ENCODE measurements around the gene ANKRD11. TPM values are rescaled to one million over a fixed set of nuclear protein-coding genes. Genes with fewer than 3 reads are reported as not detected.
"Not testable (repeated sequence)": the region's sequence is repeated elsewhere in the genome, so short reads cannot be mapped to it uniquely, and the experiment has no call there.

The ANKRD11 gene
- total RNA-seq, 2 donors from 2014 or later, result 118 to 159 TPM

- Histone ChIP-seq H3K27me3 (ENCODE audit: control insufficient read depth, insufficient read depth, low read length, poor library complexity, severe bottlenecking) (no peaks in the 10 kb centered on the region), H3K9me3 (ENCODE audit: control insufficient read depth, low read length) (peaks cover 9% of the 10 kb centered on the region), H3K36me3 (ENCODE audit: control insufficient read depth, insufficient read depth, low read length) (peaks cover 24% of the 10 kb centered on the region), H3K9ac (ENCODE audit: extremely low read depth, low read length, poor library complexity, severe bottlenecking) (no peak overlapping the region), H3K27ac (ENCODE audit: low read depth, low read length) (no peak overlapping the region), H3K4me1 (ENCODE audit: control insufficient read depth, insufficient read depth, low read length) (no peaks in the 10 kb centered on the region), H3K4me3 (ENCODE audit: low read length) (no peak overlapping the region)
- Mint-ChIP-seq H3K4me1 (peaks cover 14% of the 10 kb centered on the region), H3K9me3 (peaks cover 15% of the 10 kb centered on the region), H3K4me3 (no peak overlapping the region), H3K36me3 (ENCODE audit: low read depth) (peaks cover 35% of the 10 kb centered on the region), H3K27me3 (ENCODE audit: insufficient read depth) (no peaks in the 10 kb centered on the region), H3K27ac (no peak overlapping the region)
- no peak for DNase-seq
- no peak for TF ChIP-seq CTCF (conservative IDR thresholded peaks at IDR 0.05)
- WGBS, 2 experiments (ENCODE audit: insufficient coverage in 1 of 2, insufficient read length in 1 of 2), result 89 to 95% methylated on average over 7 to 11 of the region's 12 CpGs
These were observed 33.9 kb downstream of the ANKRD11 start for GRCh38 chr16:89456419-89456959.

GRCh38 chr16:89455692-89456091 lies 34.7 kb downstream of the ANKRD11 start:
- no peak overlapping the region for H3K27ac ChIP-seq (ENCODE audit: low read depth, low read length)
- no peak overlapping the region for H3K9ac ChIP-seq (ENCODE audit: extremely low read depth, low read length, poor library complexity, severe bottlenecking)
- WGBS, 2 experiments (ENCODE audit: insufficient coverage in 1 of 2, insufficient read length in 1 of 2), result 94 to 100% methylated on average over 1 to 2 of the region's 2 CpGs
- peaks cover 4% of the 10 kb centered on the region for H3K9me3 ChIP-seq (ENCODE audit: control insufficient read depth, low read length)
- H3K27me3 Mint-ChIP-seq (ENCODE audit: insufficient read depth), result no peaks in the 10 kb centered on the region
- H3K4me1 ChIP-seq (ENCODE audit: control insufficient read depth, insufficient read depth, low read length), result peaks cover 3% of the 10 kb centered on the region
- H3K36me3 Mint-ChIP-seq (ENCODE audit: low read depth), result peaks cover 27% of the 10 kb centered on the region
- H3K27me3 ChIP-seq (ENCODE audit: control insufficient read depth, insufficient read depth, low read length, poor library complexity, severe bottlenecking), result no peaks in the 10 kb centered on the region
- peaks cover 17% of the 10 kb centered on the region for H3K36me3 ChIP-seq (ENCODE audit: control insufficient read depth, insufficient read depth, low read length)
- H3K9me3 Mint-ChIP-seq, result peaks cover 7% of the 10 kb centered on the region
- H3K27ac Mint-ChIP-seq, result no peak overlapping the region
- H3K4me3 Mint-ChIP-seq, result no peak overlapping the region
- DNase-seq, result no peak
- no peak overlapping the region for H3K4me3 ChIP-seq (ENCODE audit: low read length)
- peaks cover 20% of the 10 kb centered on the region for H3K4me1 Mint-ChIP-seq
- TF ChIP-seq CTCF (conservative IDR thresholded peaks at IDR 0.05), result no peak

- Histone ChIP-seq H3K36me3 (ENCODE audit: control insufficient read depth, insufficient read depth, low read length) (peaks cover 12% of the 10 kb centered on the region), H3K27me3 (ENCODE audit: control insufficient read depth, insufficient read depth, low read length, poor library complexity, severe bottlenecking) (no peaks in the 10 kb centered on the region), H3K4me1 (ENCODE audit: control insufficient read depth, insufficient read depth, low read length) (peaks cover 7% of the 10 kb centered on the region), H3K9ac (ENCODE audit: extremely low read depth, low read length, poor library complexity, severe bottlenecking) (no peak overlapping the region), H3K9me3 (ENCODE audit: control insufficient read depth, low read length) (peaks cover 4% of the 10 kb centered on the region), H3K4me3 (ENCODE audit: low read length) (no peak overlapping the region), H3K27ac (ENCODE audit: low read depth, low read length) (no peak overlapping the region)
- Mint-ChIP-seq H3K4me1 (peaks cover 25% of the 10 kb centered on the region), H3K27me3 (ENCODE audit: insufficient read depth) (no peaks in the 10 kb centered on the region), H3K9me3 (peaks cover 4% of the 10 kb centered on the region), H3K4me3 (no peak overlapping the region), H3K36me3 (ENCODE audit: low read depth) (peaks cover 22% of the 10 kb centered on the region), H3K27ac (no peak overlapping the region)
- no peak for DNase-seq
- TF ChIP-seq CTCF (conservative IDR thresholded peaks at IDR 0.05), result no peak
- 93 to 100% methylated on average over 1 to 2 of the region's 2 CpGs for WGBS, 2 experiments (ENCODE audit: insufficient coverage in 1 of 2, insufficient read length in 1 of 2)
These were observed 35.2 kb downstream of the ANKRD11 start for GRCh38 chr16:89455178-89455577.

- H3K36me3 Mint-ChIP-seq (ENCODE audit: low read depth), result peaks cover 22% of the 10 kb centered on the region
These were observed 35.8 kb downstream of the ANKRD11 start for GRCh38 chr16:89454378-89455125.

More at GRCh38 chr16:89454378-89455125, 35.8 kb downstream of the ANKRD11 start:
- peaks cover 30% of the 10 kb centered on the region for H3K4me1 Mint-ChIP-seq
- not testable (repeated sequence) for H3K27ac ChIP-seq (ENCODE audit: low read depth, low read length); DNase-seq; H3K27me3 ChIP-seq (ENCODE audit: control insufficient read depth, insufficient read depth, low read length, poor library complexity, severe bottlenecking); H3K9ac ChIP-seq (ENCODE audit: extremely low read depth, low read length, poor library complexity, severe bottlenecking); H3K9me3 ChIP-seq (ENCODE audit: control insufficient read depth, low read length); H3K4me1 ChIP-seq (ENCODE audit: control insufficient read depth, insufficient read depth, low read length); H3K27me3 Mint-ChIP-seq (ENCODE audit: insufficient read depth); H3K4me3 Mint-ChIP-seq; H3K9me3 Mint-ChIP-seq; H3K27ac Mint-ChIP-seq; H3K4me3 ChIP-seq (ENCODE audit: low read length)
- H3K36me3 ChIP-seq (ENCODE audit: control insufficient read depth, insufficient read depth, low read length), result peaks cover 10% of the 10 kb centered on the region
- WGBS, 2 experiments (ENCODE audit: insufficient coverage in 1 of 2, insufficient read length in 1 of 2), result 96 to 100% methylated on average over 1 to 3 of the region's 3 CpGs

Data from endodermal cell (in vitro differentiated cells).